Breast epithelium (tissue), 4 donors: ENCODE results near the gene CAND1. TPM values are rescaled to one million over a fixed set of nuclear protein-coding genes. Genes with fewer than 3 reads are reported as not detected.

Source experiments
- DNase-seq, 2 donors: peaks; one replicate each; pipeline ENCODE4 v3.0.0-alpha.2; 2019; ENCODE audit warnings: low spot score in 2 of 2
- H3K27ac ChIP-seq, 2 donors: fragments of 200-600 bp; sonication (generic) in 1 of 2; one replicate each; pipeline ENCODE4 v1.5.1; 2016 to 2019; ENCODE audit warnings: mild to moderate bottlenecking in 1 of 2
- H3K27me3 ChIP-seq, 2 donors: fragments of 200-600 bp; sonication (generic) in 1 of 2; one replicate each; pipeline versions ENCODE4 v1.5.1 to v1.6.0; 2017 to 2019; ENCODE audit warnings: control low read depth in 1 of 2, mild to moderate bottlenecking in 1 of 2
- H3K36me3 ChIP-seq: fragments of 200-600 bp; one replicate; pipeline ENCODE4 v1.5.1; 2019
- H3K4me1 ChIP-seq, 2 donors: fragments of 200-600 bp; sonication (generic); one replicate each; pipeline ENCODE4 v1.5.1; 2016 to 2019; ENCODE audit warnings: control low read depth in 1 of 2
- H3K4me3 ChIP-seq, 3 donors: fragments of 200-600 bp; sonication (generic); 1 replicate in 2 of 3; 2 replicates in 1 of 3; pipeline ENCODE4 v1.5.1; 2016 to 2019; ENCODE audit warnings: mild to moderate bottlenecking in 3 of 3, moderate library complexity in 2 of 3
- H3K9me3 ChIP-seq, 2 donors: fragments of 200-600 bp; sonication (generic) in 1 of 2; one replicate each; pipeline ENCODE4 v1.5.1; 2016 to 2019; ENCODE audit warnings: control low read depth in 1 of 2
- CTCF ChIP-seq, 3 donors: fragments of 450-650 bp; IDR thresholded peaks; one replicate each; pipeline ENCODE4 v1.5.1; 2016 to 2017; ENCODE audit warnings: antibody characterized with exemption in 3 of 3, mild to moderate bottlenecking in 3 of 3, moderate library complexity in 3 of 3
- POLR2A ChIP-seq: fragments of 450-650 bp; IDR thresholded peaks from one replicate; pipeline ENCODE4 v1.6.1; 2016; ENCODE audit warnings: antibody characterized with exemption, mild to moderate bottlenecking, moderate library complexity
- POLR2AphosphoS5 ChIP-seq, 3 donors: sonication (generic); formaldehyde crosslinking; IDR thresholded peaks; one replicate each; pipeline ENCODE4 v1.6.1; 2017; ENCODE audit warnings: antibody characterized with exemption in 3 of 3
- intact Hi-C: fragments of 100-400 bp; cut with DNase I; formaldehyde crosslinking; loops from one replicate; pipeline ENCODE4 v1.15.1; 2023; ENCODE audit warnings: low total_unique reads
- total RNA-seq, 3 donors: library from RNA; depleted of rRNA; stranded (reverse); fragments of >200 nt; gene quantifications; one replicate each; pipeline ENCODE4 v1.1.0, GENCODE V29; 2016

CAND1 gene
- 100 to 1,000 TPM in 1 of 3 donors, 10 to 100 TPM in 2; 69.6 to 112 (median 81.3) TPM for total RNA-seq

DNA sequence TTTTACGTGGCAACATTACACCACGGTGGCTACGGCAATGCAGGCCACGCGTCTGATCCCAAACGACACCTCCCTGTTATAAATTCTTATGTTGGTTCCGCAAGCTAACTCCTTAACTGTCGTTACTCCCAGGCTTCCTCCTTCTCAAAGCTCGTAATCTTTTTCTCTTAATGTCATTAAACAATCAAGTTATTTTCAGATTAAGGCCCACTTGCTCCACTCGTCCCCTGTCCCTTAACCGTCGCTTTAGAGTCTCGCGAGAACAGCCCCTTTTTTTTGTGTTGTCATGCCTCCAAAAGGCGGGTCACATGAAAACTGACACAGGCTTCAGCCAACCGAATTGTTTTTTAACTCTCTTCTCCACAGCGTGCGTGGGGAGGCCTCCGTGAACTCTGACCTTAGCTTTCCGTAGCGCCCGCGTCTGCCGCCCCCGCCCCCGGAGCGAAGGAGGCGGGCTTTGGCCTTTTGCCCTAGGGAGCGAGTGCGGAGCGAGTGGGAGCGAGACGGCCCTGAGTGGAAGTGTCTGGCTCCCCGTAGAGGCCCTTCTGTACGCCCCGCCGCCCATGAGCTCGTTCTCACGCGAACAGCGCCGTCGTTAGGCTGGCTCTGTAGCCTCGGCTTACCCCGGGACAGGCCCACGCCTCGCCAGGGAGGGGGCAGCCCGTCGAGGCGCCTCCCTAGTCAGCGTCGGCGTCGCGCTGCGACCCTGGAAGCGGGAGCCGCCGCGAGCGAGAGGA is at the start of gene CAND1:
Gene CAND1, plus strand, starts transcription at position 463 of the 737 bp plus-strand sequence. CDS start 360 bp downstream, outside the sequence.
- Histone ChIP-seq H3K36me3 (no peaks in the 10 kb centered on the region), H3K27me3 (no peaks in the 10 kb centered on the region), H3K4me3 (peak within 1 kb of the TSS; percentile 81 to 96 (median 90)), H3K9me3 (no peaks in the 10 kb centered on the region), H3K4me1 (peaks cover 0 to 4% of the 10 kb centered on the region in 2 donors), H3K27ac (peak within 1 kb of the TSS; percentile 99)
- peak; percentile 96 to 98 for DNase-seq
- intact Hi-C loops = no loop called here
- peak; percentile 74 for TF ChIP-seq POLR2A
- no peak for TF ChIP-seq CTCF (IDR thresholded peaks at IDR 0.05)
- TF ChIP-seq POLR2AphosphoS5 (IDR thresholded peaks at IDR 0.05) = peak; percentile 82 to 92 (median 89)

- TF ChIP-seq CTCF (IDR thresholded peaks at IDR 0.05) (no peak), POLR2A (no peak), POLR2AphosphoS5 (IDR thresholded peaks at IDR 0.05) (no peak)
- Histone ChIP-seq H3K4me3 (no peak overlapping the region), H3K4me1 (no peaks in the 10 kb centered on the region), H3K27ac (no peak overlapping the region), H3K27me3 (no peaks in the 10 kb centered on the region), H3K36me3 (no peaks in the 10 kb centered on the region), H3K9me3 (no peaks in the 10 kb centered on the region)
- intact Hi-C loops = no loop called here
- no peak for DNase-seq
Measured at GRCh38 chr12:67220065-67220464, 49.1 kb upstream of the CAND1 start.

GRCh38 chr12:67222302-67222701 is 46.9 kb upstream of the CAND1 start:
- no peak for TF ChIP-seq POLR2A
- TF ChIP-seq CTCF (IDR thresholded peaks at IDR 0.05) = no peak
- no peak for TF ChIP-seq POLR2AphosphoS5 (IDR thresholded peaks at IDR 0.05)
- no peak overlapping the region for H3K27ac ChIP-seq
- H3K27me3 ChIP-seq = no peaks in the 10 kb centered on the region
- intact Hi-C loops = no loop called here
- H3K4me1 ChIP-seq = no peaks in the 10 kb centered on the region
- no peak for DNase-seq
- H3K9me3 ChIP-seq = no peaks in the 10 kb centered on the region
- H3K4me3 ChIP-seq = no peak overlapping the region
- H3K36me3 ChIP-seq = no peaks in the 10 kb centered on the region

GRCh38 chr12:67223225-67223624 is 45.9 kb upstream of the CAND1 start:
- Histone ChIP-seq H3K4me3 (no peak overlapping the region), H3K27me3 (no peaks in the 10 kb centered on the region), H3K9me3 (no peaks in the 10 kb centered on the region), H3K4me1 (no peaks in the 10 kb centered on the region), H3K36me3 (no peaks in the 10 kb centered on the region), H3K27ac (no peak overlapping the region)
- no peak for TF ChIP-seq CTCF (IDR thresholded peaks at IDR 0.05)
- TF ChIP-seq POLR2A = no peak
- no peak for TF ChIP-seq POLR2AphosphoS5 (IDR thresholded peaks at IDR 0.05)
- DNase-seq = no peak
- intact Hi-C loops = no loop called here

DNA sequence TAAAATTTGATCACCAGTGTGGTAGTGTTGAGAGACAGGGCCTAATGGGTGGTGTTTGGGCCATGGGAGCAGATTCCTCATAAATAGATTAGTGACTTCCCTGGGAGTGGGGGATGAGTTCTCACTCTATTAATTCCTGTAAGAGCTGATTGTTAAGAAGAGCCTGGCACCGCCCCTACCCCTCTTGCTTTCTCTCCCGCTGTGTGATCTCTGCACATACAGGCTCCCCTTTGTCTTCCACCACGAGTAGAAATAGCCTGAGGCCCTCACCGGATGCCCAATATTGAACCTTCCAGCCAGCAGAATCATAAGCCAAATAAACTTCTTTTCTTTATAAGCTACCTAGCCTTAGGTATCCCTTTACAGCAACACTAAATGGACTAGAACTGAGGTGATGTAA is 31.9 kb upstream of the CAND1 start:
- H3K36me3 ChIP-seq = no peaks in the 10 kb centered on the region
- intact Hi-C loops = no loop called here
- peaks cover 0 to 3% of the 10 kb centered on the region in 2 donors for H3K9me3 ChIP-seq
- no peak for DNase-seq
- no peaks in the 10 kb centered on the region for H3K4me1 ChIP-seq
- TF ChIP-seq CTCF (IDR thresholded peaks at IDR 0.05) = no peak
- TF ChIP-seq POLR2A = no peak
- no peak for TF ChIP-seq POLR2AphosphoS5 (IDR thresholded peaks at IDR 0.05)
- no peak overlapping the region for H3K4me3 ChIP-seq
- H3K27ac ChIP-seq = peak overlapping the region in 1 of 2 donors; percentile 41
- no peaks in the 10 kb centered on the region for H3K27me3 ChIP-seq
